HG03457 (cell line): Measurements from ENCODE around the gene PLCD4.

ENCODE experiments used
- ATAC-seq: cut with Tn5 transposase; IDR thresholded peaks from one replicate; pipeline ENCODE4 v1.9.1; 2021; ENCODE audit warnings: moderate number of reproducible peaks; ENCODE audit not compliant: unreplicated experiment

The PLCD4 gene

DNA sequence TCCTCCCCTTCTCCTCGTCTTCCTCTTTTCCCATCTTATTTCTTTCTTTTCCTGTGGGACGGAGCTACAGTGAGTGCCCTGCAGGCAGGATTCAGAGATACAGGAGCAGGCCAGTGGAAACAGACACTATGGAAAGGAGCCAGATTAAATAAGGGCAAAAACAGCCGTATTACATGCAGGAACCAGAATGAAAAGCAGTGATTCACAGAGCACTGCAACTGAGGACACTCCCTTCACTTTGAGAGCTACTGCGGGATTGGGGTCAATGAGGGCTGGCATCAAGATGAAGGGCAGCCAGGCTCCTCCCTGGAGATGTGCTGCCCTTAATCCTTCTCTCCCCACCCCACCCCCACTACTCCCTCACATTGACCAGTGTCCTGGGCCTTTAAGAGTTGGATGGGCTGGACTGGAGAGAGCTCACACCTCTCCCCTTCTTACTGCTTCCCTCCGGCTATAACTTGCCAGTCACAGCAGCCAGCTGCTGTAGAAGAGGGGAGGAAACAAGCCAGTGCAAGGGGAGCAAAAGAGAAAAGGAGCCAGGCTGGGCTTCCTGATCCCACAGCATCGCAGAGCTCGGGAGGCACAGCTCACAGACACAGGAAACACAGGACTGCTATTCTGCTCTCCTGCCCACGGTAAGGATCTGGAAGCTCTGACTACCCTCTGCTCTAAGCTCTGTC, at the start of gene PLCD4:
Gene PLCD4, plus strand, starts transcription at position 464 of the 680 bp plus-strand sequence. CDS start 7,841 bp downstream, outside the sequence.
- no peak for ATAC-seq

DNA sequence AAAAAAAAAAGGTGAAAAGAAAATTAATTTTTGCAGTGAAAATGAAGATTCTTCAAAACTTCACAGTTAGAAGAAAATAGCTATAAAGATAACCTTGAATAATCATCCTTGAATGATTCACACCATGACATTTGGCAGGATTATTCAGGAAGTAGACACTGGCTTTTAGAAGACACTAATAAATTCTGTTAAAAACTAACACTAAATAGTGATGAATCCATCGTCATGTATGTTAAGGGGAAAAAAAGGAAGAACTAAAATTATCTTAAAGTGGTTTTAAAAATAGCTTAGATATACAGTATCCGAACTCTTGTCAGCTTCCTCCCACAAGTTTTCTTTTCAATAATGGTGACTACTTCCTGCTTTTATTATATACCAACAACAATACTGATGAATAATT, 49.8 kb upstream of the PLCD4 start:
- ATAC-seq: no peak

DNA sequence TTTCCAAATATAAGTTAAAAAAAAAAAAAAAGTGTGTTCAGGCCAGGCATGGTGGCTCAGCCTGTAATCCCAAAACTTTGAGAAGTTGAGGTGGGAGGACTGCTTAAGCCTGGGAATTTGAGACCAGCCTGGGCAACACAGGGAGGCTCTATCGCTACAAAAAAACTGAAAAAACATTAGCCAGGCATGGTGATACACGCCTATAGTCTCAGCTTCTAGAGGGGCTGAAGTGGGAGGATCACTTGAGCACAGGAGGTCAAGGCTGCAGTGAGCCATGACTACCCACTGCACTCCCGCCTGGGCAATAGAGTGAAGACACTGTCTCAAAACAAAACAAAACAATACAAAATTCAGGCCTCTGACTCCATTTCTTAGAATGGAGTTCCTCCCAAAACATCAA, 48.7 kb upstream of the PLCD4 start:
- no peak for ATAC-seq

DNA sequence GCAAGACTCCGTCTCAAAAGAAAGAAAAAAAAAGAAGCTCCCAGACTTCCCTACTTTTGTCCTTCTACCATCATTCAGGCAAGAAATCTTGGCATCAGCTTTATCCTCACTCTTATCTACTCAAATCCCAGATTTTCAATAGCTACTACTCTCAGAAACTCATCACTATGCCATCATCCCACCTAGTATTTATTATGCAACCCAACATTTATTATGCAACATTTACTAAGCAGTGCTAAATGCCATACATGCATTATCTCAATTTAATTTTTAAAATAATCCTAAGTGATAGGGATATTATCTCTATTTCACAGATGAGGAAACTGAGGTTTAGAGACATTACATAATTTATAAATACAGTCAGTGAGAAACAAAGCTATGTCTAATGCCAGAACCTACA, 43.6 kb upstream of the PLCD4 start:
- no peak for ATAC-seq

DNA sequence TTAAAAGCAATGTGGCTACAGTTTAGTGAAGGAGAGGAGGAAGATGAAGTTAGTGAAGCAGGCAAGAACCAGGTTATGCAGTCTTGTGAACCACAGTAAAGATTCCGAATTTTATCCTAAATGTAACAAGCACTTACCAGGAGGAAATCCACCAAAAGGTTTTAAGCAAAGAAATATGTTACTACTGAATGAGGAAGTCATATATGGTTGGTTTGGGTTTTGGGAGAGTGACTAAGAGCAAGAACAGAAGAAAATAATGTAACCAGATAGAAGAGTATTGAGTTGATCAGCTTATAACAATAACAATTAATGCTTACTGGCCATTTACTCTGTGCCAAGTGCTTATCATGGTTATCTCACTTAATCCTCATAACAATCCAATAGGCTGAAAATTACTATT, 41.4 kb upstream of the PLCD4 start:
- ATAC-seq: no peak

DNA sequence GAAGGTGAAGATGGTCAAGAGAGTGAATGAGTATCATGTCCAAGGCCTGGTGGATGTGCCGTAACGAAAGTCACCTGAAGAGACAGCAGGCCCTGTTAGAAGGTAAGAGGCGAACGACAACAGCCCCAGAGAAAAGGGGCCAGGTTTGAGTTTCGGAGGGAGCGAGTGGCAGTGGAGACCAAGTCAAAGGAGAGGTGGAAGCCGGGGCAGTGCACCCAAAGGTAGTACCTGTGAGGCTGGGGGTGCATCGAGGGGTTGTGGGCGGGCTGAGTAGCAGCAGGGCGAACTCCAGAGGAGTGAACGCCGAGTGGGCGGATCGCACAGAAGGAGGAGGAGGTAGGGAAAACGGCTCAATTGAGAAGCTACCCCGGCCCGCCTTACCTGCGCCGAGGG, 39.9 kb upstream of the PLCD4 start:
- peak; percentile 28 for ATAC-seq

DNA sequence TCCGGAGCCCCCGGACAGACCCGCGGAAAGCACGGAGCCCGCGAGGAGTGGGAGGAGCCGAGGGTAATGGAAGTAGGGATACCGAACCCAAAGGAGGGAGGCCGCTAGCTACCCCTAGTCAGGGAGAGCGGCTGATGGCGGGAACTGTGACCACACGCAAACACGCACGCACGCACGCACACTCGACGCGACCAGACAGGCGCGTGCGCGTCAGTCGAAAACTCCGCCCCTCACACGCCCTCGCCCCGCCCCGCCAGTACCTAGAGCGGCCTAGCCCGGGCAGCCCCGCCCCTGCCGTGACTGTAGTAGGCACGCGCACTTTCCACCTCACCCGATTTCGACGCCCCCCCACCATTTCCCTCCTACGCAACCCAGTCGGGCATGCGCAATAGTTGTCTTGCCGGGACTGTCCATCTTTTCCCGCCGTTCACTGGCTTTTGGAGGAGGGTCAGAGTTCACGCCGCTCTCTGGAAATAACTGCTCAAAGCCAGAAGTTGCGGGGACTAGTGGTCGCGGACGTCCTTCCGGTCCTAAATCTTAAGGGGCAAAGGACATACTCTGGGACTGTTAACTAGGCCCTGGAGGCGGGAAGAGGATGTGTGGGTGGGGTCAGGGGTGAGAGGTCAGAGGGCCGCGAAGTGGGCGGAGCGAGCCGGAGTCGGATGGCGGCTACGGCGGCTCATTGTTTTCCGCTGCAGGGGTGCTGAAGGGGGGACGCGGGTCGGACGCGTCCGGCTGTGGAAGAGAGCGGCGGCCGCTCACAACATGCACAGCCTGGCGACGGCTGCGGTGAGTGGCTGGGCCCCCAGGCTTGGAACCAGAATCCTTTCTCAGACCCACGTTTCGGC, 39.3 kb upstream of the PLCD4 start, which contains the start of the genes CNOT9 and USP37:
Gene CNOT9, plus strand, starts transcription at position 650 of the 848 bp plus-strand sequence. Its CDS starts 116 bp downstream, at position 766.
Gene USP37, minus strand, starts transcription at position 162 of the 848 bp plus-strand sequence. CDS start 9,698 bp downstream, outside the sequence.
- ATAC-seq: peak; percentile 65

DNA sequence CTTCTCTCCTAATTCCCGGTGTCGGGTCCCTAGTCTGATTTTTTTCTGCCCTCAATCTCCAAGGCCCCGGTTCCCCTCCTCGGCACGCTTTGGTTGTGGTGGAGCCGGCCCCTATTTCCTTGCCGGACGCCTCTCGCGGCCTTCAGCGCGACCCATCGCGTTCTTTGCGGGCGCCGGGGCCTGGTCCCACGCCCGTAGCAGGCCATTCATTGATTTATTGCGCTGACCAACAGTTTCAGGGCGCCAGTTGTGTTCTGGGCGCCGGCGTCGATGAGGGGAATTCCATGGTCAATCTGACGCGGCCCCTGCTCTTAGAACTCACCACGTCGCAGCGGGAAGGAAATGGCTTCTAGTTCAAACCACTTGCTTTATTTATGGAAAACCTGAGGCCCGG, 38.7 kb upstream of the PLCD4 start:
- ATAC-seq: peak; percentile 37

DNA sequence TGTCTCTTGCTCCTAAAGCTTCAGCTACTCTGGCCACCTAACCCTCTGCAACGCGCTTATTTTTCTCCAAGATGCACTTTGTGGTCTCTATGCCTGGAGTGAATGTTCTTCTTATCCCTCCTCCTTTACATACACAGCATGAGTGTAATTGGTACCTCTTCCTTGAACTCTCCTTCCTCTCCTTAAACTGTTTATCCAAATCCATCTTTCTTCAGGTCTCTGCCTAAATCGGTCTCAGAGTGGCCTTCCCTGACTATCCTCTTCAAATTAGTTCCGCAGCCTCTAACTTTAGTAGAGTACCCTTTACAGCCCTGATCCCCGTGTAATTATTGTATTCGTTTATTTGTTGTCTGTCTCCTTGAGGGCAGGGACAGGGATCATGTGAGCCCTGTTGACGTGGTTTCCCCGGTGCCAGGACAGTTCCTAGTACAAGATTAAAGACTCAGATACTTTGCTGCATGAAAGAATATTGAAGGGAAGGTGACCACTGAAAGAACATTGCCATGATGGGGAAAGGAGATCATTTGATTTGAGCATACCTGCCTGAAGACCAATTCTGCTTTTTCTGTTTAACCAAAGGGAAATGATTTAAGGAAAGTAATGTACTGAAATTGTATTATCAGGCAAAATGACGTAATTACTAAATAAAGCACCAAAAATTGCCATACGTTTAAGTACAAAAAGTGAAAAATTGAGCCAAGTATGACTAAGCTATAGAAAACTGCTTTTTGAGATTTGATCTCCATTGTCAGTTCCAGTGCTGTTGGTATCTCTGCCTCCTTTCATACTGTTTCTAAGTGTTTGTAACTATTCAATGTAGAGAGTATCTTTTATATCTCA, 37.8 kb upstream of the PLCD4 start:
- ATAC-seq: no peak

DNA sequence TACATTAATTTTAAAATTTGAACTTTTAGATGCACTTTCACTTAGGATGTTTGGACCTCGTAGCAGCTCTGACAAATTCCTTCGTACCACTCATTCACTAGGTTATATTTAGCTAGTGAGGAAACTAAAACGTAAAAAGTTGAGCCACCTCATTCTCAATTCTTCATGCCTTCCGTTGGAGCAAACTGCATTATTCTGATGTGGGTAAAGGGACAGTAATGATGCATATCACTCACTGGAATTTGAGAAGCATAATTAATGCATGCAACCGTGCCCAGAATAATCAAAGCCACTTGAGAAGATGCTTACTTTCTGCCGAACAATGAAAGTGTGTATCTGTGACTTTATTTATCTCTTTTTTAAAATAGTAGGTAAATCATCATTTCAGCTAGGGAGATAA, 36.8 kb upstream of the PLCD4 start:
- no peak for ATAC-seq

DNA sequence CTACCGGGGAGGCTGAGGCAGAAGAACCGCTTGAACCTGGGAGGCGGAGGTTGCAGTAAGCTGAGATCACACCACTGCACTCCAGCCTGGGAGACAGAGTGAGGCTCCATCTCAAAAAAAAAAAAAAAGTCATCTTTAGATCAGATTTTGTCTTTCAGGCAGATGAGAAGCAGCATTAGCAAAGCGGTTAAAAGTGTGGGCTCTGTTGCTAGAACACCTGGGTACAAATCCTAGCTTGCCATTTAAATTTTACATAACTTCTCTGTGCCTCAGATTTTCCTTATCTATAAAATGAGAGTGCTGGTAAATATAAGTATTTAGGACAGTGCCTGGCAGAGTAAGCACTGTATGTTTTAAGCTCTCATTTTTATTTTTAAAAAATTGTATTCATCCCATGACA, 30.8 kb upstream of the PLCD4 start:
- no peak for ATAC-seq

DNA sequence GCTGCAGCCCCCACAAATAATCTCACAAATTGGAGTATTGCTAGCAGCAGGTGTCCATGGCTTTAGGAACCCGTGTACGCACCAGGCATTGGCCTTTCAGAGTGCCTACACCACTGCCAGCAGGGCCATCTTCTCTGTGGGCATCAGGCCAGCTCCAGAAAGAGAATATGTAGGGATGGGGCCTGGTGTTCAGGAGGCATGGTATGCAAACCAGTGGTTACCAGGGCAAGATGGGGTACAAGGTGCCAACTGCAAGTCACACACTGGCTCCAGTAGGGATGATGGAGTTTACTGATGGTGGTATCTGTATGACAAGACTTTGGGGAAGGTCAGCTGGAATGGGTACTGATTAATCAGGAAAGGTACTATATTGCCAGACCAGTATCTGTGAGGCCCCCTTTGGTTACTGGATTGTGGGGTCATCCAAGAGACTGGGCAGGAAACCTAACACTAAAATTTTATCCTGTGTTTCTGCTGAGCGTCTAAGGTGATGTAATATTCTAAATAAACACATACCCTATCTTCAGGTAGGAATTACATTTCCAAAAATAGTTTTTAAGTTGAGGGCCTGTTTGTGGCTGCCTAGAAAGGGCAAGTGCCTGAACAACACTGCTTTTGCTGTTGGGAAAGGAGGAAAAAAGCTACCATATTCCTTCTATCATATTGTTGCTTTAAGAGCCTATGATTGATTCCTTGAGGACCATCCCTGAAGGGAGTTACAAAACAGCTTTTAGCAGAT, 30.0 kb upstream of the PLCD4 start:
- ATAC-seq: no peak

DNA sequence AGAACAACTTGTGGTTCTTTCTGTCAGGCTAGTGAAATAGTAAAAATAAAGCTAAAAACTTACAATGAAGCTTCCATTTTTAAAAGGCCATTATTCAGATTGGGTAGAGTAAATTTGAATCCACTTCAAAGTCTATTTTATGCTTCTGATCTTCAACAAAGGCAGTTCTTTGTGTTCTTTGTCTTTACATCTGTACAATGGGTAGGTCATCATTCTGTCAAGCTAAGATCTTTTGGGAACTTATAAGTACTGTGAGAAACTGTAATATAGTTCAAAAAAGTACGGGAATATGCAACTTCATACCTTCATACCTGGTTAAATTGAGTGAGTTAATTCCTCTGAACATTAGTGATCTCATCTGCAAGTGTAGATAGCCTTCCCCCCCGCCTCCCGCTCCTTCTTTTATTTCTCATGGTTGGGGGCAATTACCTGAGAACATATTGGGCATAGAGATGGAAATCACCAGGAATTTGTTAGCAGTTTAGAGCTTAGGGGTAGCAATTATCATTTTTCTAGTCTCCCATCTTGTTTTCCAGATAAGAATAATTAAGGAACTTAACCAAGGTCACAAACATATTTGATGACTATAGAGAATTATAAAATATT, 29.3 kb upstream of the PLCD4 start:
- no peak for ATAC-seq

DNA sequence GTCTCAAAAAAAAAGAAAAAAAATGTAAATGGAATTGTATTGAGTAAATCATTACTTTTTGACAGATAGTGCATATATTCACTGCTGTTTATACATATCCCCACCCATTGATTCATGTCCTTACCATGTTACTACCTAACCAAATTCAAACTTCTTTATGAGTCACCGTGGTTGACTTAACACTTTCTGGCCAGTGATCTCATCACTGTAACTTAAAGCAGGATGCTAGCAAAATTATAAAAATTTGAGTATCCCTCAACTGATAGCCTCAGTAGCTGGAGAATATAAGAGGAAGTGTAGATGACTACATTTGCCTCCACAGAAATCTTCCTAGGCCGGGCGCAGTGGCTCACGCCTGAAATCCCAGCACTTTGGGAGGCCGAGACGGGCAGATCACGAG, 25.6 kb upstream of the PLCD4 start:
- ATAC-seq: peak; percentile 74

DNA sequence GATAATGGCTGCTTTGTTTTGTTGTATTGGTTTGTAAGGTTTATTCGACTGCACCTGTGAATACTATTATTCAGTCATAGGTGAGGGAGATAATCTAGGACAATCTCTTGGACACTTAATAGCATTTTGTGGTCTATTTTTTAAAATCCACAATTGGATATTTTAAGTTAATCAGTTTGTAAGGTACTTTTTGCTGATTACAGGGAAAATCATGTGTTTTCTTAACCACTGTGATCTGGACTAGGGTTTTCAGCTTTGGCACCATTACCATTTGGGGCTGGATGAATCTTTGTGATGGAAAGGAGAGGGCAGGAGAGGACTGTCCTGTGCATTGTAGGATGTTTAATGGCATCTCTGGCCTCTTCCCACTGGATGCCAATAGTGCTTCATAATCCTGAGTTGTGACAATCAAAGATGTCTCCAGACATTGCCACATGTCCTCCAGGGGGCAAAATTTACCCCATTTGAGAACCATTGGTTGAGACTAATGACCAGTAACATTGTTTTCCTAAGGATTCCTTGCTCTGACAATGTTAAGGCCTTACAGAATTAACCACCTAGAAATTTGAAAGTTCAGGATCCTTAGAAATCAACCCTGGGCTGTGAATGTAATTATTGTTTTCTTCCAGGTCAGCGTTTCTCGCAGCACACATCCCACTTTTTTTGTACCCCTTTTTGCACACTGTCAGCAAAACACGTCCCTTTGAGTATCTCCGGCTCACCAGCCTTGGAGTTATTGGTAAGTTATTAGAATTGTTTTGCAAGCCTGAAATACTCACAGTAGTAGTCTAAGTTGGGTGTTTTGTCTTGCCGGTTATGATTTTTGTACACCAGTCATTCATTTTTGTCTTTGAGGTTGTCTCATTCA, 23.5 kb upstream of the PLCD4 start:
- ATAC-seq: no peak

DNA sequence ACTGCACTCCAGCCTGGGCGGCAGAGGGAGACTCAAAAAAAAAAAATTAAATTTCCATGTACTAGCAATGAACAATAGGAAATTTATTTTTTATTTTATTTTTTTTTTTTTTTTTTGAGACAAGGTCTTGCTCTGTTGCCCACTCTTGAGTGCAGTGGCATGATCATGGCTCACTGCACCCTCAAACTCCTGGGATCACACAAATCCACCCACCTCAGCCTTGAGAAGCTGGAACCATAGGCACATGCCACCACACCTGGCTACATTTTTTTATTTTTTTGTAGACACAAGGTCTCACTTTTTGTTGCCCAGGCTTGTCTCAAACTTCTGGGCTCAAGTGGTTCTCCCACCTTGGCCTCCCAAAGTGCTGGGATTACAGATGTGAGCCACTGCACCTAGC, 22.2 kb upstream of the PLCD4 start:
- no peak for ATAC-seq

DNA sequence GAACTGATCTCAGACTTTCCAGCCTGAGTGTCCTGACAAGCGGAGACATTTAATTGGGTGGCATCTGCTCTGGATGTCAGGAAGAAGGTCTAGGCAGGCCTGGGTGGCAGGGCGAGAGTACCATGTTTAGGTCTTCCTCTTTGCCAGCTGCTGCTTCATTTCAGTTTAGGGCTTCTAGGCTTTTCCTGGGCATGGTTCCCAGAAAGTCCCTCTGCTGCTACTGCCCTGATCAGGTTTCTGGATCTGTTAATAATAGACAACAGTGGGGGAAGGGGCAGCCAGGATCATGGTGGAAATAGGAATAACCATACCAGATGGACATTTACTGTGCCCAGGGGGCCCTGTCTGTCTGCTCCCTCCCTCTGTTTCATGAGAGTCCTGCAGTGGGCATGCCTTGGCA, 2.3 kb upstream of the PLCD4 start:
- ATAC-seq: no peak

DNA sequence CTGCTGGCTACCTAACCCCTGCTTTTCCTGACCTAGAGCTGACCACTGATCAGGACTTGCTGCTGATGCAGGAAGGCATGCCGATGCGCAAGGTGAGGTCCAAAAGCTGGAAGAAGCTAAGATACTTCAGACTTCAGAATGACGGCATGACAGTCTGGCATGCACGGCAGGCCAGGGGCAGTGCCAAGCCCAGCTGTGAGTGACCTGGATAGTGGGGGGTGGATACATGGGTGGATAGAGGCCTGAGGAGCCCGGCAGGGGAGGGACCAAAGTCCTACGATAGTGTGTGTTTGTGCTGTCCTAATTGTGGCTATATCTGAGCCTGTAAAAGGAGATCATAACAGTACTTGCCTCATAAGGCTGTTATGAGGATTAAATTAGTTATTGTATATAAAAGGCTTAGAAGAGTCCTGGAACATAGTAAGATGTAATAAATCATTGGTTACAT, 8.2 kb downstream of the PLCD4 start:
- ATAC-seq: no peak
